ENCODE data around the gene FEM1C. TPM values are rescaled to one million over a fixed set of nuclear protein-coding genes. Genes with fewer than 3 reads are reported as not detected.

Gene FEM1C
- total and polyA plus RNA-seq, 9 of the 15 experiments (the other 6 are each of a cell fraction or from before 2014, with no cell fraction given), result 1.4 to 9.3 (median 4.3) TPM

- 0 out of 4 replicates have a peak, but pooled peaks of 1 of the 2 experiments have one; percentile 18 for TF ChIP-seq MLX (CRISPR knock-in tag; conservative IDR thresholded peaks at IDR 0.05)
- peak in 1 of 2 experiments; percentile 43; a peak in 1 of 4 replicates for TF ChIP-seq SIN3A (IDR thresholded peaks at IDR 0.05; ENCODE audit: borderline replicate concordance in 2 of 2, control insufficient read depth in 1 of 2, low read depth in 2 of 2, low read length in 2 of 2)
- TF ChIP-seq ZNF134 (CRISPR knock-in tag; conservative IDR thresholded peaks at IDR 0.05), result no peak
- TF ChIP-seq U2AF1 (optimal IDR thresholded peaks at IDR 0.05; ENCODE audit: low read depth, low read length), result peak; percentile 62
- TF ChIP-seq RB1 (IDR thresholded peaks at IDR 0.05; ENCODE audit: low read depth), result peak; percentile 77
- peak; percentile 33 for TF ChIP-seq PRDM10 (IDR thresholded peaks at IDR 0.05; ENCODE audit: partially characterized antibody)
- peak; percentile 46; the same call in 1 of the 2 replicates for TF ChIP-seq ZBTB33 (CRISPR knock-in tag; IDR thresholded peaks at IDR 0.05)
- TF ChIP-seq CCNT2 (IDR thresholded peaks at IDR 0.05; ENCODE audit: borderline replicate concordance, extremely low read depth, insufficient read length, low read depth, low read length), result peak; percentile 71
- no peak for TF ChIP-seq BCOR (IDR thresholded peaks at IDR 0.05)
- no peak for TF ChIP-seq ZNF217 (CRISPR knock-in tag; IDR thresholded peaks at IDR 0.05)
- peak; percentile 63 for TF ChIP-seq RBM22 (IDR thresholded peaks at IDR 0.05; ENCODE audit: low read depth, low read length, poor library complexity, severe bottlenecking)
- TF ChIP-seq NFIX (CRISPR knock-in tag; IDR thresholded peaks at IDR 0.05; ENCODE audit: low read depth), result no peak
- TF ChIP-seq TRIM28 (IDR thresholded peaks at IDR 0.05), result peak; percentile 97
- TF ChIP-seq POLR2AphosphoS5 (IDR thresholded peaks at IDR 0.05; ENCODE audit: control insufficient read depth, insufficient read depth, low read depth, low read length), result peak; percentile 91
- no peak for TF ChIP-seq RFX7 (CRISPR knock-in tag; IDR thresholded peaks at IDR 0.05)
- no peak for TF ChIP-seq HCFC1 (IDR thresholded peaks at IDR 0.05; ENCODE audit: low read depth, low read length)
- 0 out of 2 replicates have a peak, but pooled peaks have one; percentile 9 for TF ChIP-seq ZNF232 (CRISPR knock-in tag; IDR thresholded peaks at IDR 0.05)
Observed at GRCh38 chr5:115544436-115545350, at the start of gene FEM1C (continued).
